GM18526 (cell line): ENCODE results near the gene ATF7.

Experiments used
- POLR2A ChIP-seq: IDR thresholded peaks from 3 replicates; pipeline ENCODE4 v1.6.1; 2011; ENCODE audit not compliant: insufficient read length; ENCODE audit errors: extremely low read depth

Gene ATF7

DNA sequence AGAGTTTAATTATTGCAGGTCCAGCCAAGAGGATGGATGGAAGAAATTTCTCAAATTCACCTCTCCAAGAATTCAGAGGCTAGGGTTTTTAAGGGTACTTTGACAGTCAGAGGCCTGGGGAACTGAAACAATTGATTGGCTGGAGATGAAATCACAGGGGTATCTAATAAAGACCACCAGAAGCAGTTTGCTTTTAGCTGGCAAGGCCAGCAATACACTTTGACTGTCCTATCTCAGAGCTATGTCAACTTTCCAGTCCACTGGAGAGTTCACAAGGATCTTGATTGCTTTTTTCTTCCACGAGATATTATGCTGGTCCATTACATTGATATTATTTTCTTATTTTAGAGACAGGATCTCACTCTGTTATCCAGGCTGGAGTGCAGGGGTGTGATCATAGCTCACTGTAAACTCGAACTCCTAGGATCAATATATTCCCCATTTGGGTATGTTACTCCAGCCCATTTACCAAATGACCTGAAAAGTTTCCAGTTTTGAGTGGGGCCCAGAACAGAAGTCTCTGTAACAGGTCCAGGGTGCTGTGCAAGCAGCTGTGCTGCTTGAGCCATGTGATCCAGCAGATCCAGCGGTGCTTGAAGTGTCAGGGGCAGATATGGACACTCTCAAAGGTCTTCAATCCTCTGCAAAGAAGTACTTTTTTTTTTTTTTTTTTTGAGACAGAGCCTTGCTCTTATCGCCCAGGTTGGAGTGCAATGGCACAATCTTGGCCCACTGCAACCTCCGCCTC is 17.2 kb upstream of the ATF7 start:
- no peak for TF ChIP-seq POLR2A

DNA sequence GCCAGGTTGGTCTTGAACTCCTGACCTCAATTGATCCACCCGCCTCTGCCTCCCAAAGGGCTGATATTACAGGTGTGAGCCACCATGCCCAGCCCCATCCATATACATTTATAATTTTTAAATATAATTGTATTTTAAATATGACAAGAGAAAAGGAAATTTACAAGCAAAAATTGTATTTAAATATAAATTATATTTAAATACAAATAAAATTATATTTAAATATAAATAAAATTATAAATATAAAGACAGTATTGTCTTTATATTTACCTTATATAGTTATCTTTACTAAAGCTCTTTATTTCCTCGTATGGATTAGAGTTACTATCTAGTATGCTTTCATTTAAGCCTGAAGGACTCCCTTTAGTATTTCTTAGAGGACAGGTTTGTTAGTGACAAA is 11.9 kb upstream of the ATF7 start:
- TF ChIP-seq POLR2A, result no peak

DNA sequence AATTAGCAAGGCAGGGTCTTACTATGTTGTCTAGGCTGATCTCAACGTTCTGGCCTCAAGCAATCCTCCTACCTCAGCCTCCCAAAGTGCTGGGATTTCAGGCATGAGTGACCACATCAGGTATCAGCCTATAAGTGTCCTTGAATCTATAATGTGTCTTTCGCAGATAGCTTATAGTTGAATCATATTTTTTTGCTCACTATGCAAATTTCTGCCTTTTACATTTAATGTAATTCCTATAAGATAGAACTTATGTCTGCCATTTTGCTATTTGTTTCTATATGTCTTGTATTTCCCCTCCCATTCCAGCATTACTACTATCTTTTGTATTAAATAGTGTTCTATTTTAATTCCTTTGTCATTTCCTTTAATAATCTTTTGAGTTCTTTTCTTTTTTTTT is 10.5 kb upstream of the ATF7 start:
- TF ChIP-seq POLR2A, result no peak

DNA sequence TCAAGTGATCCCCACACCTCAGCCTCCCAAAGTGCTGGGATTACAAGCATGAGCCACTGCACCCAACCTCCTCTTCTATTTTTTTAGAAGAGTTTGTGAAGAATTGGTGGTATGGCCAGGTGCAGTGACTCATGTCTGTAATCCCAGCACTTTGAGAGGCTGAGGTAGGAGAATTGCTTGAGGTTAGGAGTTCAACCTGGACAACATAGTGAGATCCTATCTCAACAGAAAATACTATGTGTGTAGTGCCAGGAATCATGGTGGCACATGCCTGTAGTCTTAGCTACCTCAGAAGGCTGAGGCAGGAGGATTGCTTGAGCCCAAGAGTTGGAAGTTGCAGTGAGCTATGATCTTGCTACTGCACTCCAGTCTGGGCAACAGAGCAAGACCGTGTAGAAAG is 5.5 kb upstream of the ATF7 start:
- no peak for TF ChIP-seq POLR2A

DNA sequence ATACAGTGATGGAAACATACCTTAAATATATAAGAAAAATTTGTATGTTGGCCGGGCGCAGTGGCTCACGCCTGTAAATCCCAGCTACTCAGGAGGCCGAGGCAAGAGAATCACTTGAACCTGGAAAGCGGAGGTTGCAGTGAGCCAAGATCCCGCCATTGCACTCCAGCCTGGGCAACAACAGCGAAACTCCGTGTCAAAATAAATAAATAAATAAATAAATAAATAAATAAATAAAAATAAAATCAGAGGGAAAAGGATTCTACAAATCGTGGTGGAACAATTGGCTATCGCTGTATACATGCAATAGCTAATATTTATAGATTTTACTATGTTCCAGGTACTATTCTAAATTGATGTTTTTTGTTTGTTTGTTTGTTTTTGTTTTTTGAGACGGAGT is 1.7 kb upstream of the ATF7 start:
- TF ChIP-seq POLR2A, result no peak

DNA sequence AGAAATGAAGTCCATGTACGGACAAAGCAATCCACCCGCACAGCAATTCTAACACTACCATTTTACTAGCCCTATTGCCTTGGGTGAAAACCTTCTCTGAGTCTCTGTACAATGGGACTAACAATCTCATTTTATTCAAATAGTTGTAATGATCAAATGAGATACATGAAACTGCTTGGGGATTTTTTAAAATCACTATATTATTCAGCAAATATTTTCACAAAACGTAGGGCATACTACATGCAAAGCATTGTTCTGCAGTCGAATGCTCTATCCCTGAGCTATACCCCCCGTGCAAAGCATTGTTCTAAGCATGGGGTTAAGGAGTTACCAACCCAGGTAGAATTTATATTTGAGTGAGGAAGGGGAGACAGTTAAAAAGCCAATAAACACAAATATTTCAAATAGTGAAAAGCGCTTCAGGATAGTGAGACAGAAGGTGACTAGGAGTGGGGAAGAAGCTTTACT is 554 bp upstream of the ATF7 start:
- no peak for TF ChIP-seq POLR2A

DNA sequence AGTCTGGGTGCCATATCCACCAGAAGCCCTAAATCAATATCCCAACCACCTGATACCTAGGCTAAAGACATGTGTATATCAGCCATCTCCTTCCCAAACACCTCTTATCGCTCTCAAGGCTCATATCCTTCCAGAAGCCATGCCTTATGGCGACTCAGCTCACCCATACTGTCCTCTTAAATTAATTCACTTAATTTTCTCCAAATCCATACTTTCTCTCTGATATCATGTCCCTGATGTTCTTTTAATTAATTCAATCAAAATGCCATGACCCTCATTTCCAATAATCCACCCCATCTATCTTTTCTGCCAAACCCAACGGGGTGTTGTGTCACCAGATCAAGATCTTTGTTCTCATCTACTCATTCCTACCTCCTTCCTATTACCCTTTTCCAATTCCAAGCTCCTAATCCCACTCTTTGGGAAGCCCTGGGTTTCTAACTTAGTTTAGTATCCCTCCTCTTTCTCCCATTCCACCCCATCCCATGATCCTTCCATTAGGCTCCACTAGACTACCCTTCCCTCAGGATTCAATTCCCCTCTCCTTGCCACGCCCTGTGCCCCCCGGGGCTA is 723 bp downstream of the ATF7 start:
- TF ChIP-seq POLR2A, result no peak

DNA sequence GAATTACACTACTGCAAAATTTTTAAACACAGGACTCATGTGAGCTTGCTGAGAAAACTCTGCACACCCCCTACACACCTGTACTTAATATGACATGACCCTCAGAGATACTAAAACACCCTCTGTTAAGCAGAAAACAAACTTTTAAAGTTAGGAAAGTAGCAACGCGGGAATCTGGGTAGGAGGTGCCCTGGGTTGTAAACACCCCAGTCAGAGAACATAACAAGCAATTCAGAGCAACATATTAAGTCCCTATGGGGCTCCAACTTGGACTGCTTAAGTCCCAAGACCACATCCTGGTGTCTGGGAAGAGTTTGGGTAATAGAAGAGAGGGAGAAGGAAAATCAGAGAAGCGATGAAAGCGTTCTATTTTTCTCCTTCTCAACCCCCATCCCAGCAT is 1.2 kb downstream of the ATF7 start:
- TF ChIP-seq POLR2A, result no peak

DNA sequence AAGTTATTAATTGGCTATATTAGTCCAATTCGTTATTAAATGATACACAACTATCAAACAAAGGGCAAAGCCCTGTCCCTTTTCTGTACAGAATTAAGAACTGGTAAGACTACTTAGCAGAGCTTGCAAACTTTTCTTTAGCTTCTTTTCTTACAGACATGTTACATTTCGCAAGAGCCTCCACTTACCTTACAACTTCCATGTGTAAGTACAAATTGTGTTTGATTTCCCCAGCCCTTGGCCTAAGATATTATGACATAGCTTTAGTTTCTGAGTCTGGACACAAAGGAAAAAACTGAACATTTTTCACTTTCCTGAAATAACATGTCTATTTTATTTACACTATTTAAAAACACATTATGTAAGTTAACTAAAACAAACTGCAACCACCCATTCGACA is 1.7 kb downstream of the ATF7 start:
- TF ChIP-seq POLR2A, result no peak

DNA sequence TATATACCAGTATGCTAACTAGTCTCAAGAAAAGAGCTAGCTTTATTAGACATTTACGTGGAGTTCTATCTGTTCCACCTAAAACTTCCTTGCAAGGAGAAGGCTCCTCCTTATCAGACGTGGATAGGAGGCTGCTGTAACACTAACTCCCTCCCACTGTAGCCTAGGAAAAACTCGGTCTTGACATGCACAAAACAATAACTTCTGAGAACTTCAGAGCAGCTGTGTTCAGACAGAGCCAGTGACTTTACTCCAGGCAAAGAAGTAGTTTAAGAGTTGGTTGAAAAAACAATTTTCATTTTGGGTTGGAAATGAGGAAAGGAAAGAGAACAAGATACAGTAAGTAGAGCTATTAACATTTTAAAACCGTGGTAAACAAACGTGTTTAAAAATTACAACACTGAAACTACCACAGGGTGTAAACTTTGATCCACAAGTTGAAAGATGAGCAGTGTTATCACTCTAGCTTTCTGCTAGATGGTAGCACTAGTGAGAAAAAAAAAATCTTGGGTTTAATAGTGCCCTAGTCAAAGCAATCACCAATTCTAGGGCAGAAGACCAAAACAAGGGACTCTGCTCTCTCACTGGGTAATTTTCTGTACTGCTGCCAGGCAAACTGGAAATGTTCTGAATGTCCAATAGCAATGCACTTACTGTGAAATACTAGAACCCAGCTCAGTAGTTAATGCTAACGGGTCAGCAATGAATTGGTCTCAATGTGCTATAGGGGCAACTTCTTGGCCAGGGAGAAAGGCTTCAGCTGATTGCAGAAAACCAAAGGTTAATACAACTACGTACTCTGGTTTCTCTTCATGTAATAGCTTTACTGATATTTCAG is 2.4 kb downstream of the ATF7 start:
- TF ChIP-seq POLR2A, result no peak

DNA sequence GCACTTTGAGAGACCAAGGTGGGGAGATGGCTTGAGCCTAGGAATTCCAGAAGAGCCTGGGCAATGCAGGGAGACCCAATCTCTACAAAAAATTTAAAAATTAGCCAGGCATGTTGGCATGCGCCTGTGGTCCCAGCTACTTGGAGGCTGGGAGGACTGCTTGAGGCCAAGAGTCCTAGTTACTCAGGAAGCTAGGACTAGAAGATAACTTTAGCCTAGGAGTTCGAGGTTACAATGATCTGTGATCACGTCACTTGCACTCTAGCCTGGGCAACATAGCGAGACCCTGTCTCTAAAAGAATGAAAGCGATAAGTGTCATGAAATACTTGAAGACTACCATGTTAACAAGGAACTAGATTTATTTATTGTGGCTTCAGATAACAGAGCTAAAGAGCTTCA is 3.5 kb downstream of the ATF7 start:
- no peak for TF ChIP-seq POLR2A

DNA sequence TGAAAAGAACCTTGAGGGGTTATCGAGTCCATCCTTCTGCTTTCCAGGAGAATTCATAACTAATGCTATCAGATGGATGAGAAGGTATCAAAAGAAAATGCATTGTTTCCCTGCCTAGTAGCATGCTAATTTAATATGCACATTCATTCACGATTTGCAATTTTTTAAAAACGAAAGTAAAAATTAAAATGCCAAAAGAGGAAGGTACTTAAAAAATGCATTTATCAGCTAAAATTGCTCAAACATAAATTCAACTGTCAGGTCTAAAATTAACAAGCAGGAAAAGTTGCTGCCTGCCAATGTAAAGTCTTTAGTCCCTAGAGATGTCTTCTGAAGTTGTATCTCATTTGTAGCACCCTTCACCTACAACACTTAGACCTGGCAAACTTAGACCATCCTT is 7.9 kb downstream of the ATF7 start:
- TF ChIP-seq POLR2A, result no peak

DNA sequence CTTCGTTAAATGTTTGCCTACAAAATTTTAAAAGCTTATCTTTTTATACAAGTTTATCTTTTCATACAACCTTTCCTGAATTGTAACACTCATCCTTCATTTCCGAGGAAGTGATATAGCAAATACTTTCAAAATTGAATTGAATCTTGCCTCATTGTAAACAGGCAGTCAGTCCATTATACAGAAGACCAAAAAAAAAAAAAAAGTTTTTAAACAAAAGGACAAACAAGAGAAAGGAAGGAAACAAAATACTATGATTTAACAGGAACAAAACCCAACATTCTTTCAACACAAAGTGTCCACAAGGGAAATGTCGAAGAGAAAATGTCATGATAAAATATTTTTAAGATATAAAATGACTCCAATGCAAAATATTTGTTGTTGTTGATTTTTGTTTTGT is 8.5 kb downstream of the ATF7 start:
- TF ChIP-seq POLR2A, result no peak

DNA sequence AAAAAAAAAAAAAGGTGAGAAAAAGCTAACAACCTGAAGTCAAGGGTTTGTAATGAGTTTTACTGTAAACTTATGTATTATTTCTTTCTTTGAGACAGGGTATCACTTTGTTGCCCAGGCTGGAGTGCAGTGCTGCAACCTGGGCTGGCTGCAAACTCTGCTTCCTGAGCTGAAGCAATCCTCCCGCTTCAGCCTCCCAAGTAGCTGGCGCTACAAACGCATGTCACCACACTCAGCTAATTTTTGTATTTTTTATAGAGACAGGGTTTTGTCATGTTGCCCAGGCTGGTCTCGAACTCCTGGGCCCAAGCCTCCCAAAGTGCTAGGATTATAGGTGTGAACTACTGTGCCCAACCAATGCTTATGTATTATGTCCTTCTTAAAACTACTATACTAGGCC is 9.2 kb downstream of the ATF7 start:
- no peak for TF ChIP-seq POLR2A

DNA sequence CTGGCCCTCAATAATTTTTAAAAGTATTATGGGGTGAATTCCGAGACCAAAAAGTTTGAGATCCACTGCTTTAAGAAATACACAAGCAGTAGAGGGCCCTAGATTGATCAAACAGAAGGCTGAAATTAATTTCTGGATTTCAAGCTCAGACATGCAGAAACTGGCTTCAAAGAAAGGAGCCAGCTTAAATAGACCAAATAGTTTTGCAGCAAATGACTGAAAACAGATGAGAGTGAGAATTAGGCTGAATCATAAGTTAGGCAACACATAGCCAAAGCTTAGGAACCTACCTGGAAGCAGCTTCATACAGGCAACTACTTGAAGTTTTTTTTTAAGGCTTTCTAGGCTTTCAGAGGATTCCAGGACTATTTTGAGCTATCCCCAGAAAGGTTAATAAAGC is 12.4 kb downstream of the ATF7 start:
- TF ChIP-seq POLR2A, result no peak

DNA sequence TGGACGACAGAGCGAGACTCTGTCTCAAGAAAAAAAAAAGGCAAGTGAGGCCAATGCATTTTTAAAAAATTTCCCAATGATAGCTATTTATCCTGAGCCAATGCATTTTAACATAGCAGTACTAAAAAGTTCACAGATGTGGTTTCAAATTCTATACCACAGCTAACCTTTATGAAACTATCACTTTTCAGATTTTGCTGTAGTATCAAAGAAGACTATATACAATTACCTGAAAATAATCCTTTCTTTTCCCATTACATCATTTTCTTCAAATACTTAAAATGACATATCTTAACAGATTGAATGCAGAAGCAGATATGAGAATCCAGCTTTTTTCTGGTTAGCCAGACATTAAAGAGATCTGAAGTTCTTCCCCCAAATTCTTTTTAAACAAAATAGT is 13.2 kb downstream of the ATF7 start:
- no peak for TF ChIP-seq POLR2A
